ENCODE measurements around the gene C14orf39.
"Not testable (repeated sequence)": the region's sequence is repeated elsewhere in the genome, so short reads cannot be mapped to it uniquely, and the experiment has no call there.

Gene C14orf39

DNA sequence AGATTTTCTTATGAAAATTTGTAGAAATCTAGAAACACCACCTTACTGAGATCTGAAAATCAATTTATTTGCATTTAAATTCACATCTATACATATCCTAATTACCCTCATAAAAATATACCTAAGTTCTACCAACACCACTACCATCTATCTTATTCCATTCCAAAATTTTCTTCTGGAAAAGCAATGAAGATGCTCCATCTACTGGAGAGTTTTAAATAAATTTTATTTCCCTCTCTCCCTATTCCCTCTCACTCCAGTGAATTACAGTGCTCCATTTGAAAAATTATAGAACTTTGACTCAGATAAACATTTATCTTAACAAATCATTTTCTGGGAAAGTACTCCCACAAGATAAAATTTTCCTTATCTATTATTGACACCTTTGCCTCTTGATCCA lies 2.3 kb upstream of the C14orf39 start:
- no peak overlapping the region for H3K27ac ChIP-seq
- no peak for TF ChIP-seq ZFX (IDR thresholded peaks at IDR 0.05; ENCODE audit: borderline replicate concordance)
- TF ChIP-seq, protein P1, sequence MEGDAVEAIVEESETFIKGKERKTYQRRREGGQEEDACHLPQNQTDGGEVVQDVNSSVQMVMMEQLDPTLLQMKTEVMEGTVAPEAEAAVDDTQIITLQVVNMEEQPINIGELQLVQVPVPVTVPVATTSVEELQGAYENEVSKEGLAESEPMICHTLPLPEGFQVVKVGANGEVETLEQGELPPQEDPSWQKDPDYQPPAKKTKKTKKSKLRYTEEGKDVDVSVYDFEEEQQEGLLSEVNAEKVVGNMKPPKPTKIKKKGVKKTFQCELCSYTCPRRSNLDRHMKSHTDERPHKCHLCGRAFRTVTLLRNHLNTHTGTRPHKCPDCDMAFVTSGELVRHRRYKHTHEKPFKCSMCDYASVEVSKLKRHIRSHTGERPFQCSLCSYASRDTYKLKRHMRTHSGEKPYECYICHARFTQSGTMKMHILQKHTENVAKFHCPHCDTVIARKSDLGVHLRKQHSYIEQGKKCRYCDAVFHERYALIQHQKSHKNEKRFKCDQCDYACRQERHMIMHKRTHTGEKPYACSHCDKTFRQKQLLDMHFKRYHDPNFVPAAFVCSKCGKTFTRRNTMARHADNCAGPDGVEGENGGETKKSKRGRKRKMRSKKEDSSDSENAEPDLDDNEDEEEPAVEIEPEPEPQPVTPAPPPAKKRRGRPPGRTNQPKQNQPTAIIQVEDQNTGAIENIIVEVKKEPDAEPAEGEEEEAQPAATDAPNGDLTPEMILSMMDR (IDR thresholded peaks at IDR 0.05), result peak; percentile 43

DNA sequence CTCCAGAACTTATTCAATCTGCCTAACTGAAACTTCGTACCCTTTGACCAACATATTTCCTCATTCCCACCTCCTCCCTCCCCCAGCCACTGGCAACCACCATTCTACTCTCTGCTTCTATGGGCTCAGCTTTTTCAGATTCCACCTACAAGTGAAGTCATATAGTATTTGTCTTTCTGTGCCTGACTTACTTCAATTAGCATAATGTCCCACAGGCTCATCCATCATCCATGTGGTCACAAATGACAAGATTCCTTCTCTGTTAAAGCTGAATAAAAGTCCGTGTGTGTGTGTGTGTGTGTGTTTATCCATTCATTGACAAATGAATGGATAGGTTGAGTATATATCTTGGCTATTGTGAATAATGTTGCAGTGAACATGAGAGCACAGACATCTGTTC lies 1.3 kb upstream of the C14orf39 start:
- no peak overlapping the region for H3K27ac ChIP-seq
- TF ChIP-seq ZFX (IDR thresholded peaks at IDR 0.05; ENCODE audit: borderline replicate concordance), result no peak
- TF ChIP-seq, protein P1 (IDR thresholded peaks at IDR 0.05), result no peak

DNA sequence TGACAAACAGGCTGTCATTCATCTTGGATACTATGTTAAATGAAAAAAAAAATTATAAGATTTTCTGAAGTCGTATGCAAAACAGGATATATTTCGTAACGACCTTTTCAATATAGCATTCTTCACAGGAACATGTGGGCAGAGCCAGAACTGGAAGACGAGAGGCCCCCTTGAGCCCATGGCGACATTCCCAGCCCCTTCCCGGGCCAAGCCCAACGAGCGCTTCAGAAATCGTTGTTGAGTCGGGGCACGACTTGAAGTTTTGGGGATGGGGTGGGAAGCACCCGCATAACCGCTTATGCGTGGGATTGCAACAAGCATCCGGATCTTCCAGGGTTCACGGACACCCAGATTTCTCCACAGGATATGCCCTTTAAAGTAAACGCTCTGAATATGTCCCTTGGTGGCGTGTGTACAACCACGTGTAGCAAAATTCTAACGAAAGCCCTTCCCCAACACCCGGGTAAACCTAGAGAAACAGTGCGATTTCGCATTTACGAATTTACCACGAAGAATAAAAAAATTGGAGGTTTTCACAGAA lies 736 bp downstream of the C14orf39 start:
- H3K27ac ChIP-seq, result no peak overlapping the region
- TF ChIP-seq, protein P1 (IDR thresholded peaks at IDR 0.05), result no peak
- no peak for TF ChIP-seq ZFX (IDR thresholded peaks at IDR 0.05; ENCODE audit: borderline replicate concordance)

DNA sequence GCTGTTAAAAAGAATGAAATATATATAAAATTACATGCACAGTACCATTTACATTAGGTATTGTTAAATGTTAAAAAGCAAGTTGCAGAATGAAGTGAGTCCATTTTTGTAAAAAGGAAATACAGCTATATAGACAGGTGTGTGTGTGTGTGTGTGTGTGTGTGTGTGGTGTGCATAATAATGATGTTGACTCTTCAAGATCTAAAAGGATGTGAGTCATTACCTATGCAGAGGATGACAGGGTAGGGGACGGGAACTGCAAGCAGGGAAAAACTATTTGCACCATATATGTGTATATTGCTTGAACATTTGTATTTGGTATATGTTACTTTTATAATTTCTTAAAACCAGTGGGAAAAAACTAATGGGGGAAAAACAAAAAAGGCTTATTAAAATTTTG lies 3.1 kb downstream of the C14orf39 start:
- no peak for TF ChIP-seq ZFX (IDR thresholded peaks at IDR 0.05; ENCODE audit: borderline replicate concordance)
- TF ChIP-seq, protein P1 (IDR thresholded peaks at IDR 0.05), result no peak
- H3K27ac ChIP-seq, result no peak overlapping the region

DNA sequence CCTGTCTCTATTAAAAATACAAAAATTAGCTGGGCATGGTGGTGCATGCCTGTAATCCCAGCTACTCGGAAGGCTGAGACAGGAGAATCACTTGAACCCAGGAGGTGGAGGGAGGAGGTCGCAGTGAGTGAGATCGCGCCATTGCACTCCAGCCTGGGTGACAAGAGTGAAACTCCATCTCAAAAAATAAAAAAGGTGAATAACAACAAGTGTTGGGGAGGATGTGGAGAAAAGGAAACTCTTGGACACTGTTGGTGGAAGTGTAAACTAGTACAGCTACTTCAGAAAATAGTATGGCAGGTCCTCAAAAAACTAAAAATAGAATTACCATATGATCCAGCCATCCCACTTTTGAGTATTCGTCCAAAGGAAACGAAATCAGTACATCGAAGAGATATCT lies 5.6 kb downstream of the C14orf39 start:
- H3K27ac ChIP-seq, result not testable (repeated sequence)

DNA sequence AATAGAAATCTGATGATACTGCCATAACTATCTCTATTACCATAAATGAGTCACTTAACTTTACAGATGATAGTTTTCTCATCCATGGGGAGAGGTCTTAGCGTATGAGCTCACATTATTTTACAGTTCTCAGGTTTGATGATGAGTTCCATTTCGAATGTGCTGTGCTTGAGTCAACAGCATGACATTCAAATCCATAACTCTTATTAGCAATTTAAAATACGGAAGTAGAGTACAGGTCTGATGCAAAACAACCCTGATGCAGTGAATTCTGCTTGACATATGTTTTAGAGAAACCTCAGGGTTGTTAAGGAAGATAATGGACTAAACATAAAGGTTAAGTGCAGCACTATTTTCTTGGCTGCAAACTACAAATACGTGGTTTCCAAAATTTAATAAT lies 30.0 kb downstream of the C14orf39 start:
- no peak overlapping the region for H3K27ac ChIP-seq
- TF ChIP-seq, protein P1 (IDR thresholded peaks at IDR 0.05), result no peak
- no peak for TF ChIP-seq ZFX (IDR thresholded peaks at IDR 0.05; ENCODE audit: borderline replicate concordance)

DNA sequence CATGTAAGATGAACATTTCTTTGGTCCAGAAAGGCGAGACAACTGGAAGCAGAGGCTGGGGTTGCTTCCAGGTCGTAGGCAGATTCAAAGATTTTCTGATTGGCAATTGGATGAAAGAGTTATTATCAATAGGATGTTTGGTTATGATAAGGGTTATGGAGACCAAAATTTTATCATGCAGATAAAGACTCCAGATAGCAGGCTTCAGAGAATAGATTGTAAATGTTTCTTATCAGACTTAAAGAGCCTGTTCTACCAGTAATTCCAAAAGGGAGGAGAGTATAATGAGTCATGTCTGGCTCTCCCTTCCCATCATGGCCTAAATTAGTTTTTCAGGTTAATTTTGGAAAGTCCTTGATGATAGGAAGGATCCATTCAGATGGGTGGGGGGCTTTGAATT lies 55.6 kb downstream of the C14orf39 start:
- TF ChIP-seq, protein P1 (IDR thresholded peaks at IDR 0.05), result no peak
- TF ChIP-seq ZFX (IDR thresholded peaks at IDR 0.05; ENCODE audit: borderline replicate concordance), result no peak
- H3K27ac ChIP-seq, result no peak overlapping the region

DNA sequence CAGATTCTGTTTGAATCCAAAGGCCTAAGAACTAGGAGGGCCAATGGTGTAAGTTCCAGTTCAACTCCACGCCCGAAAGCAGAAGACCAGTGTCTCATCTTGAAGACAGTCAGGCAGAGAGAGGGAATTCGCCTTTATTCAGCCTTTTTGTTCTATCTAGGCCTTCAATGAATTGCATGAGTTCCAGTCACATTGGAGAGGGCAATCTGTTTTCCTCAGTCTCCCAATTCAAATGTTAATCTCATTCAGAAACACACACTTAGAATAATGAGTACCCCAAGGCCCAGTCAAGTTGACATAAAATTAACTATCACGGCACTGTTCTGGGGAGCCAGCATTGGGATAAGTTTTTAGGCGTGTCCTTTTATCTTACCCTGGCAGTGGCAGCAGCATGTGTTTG lies 65.8 kb downstream of the C14orf39 start:
- TF ChIP-seq, protein P1 (IDR thresholded peaks at IDR 0.05), result no peak
- TF ChIP-seq ZFX (IDR thresholded peaks at IDR 0.05; ENCODE audit: borderline replicate concordance), result no peak
- H3K27ac ChIP-seq, result no peak overlapping the region

DNA sequence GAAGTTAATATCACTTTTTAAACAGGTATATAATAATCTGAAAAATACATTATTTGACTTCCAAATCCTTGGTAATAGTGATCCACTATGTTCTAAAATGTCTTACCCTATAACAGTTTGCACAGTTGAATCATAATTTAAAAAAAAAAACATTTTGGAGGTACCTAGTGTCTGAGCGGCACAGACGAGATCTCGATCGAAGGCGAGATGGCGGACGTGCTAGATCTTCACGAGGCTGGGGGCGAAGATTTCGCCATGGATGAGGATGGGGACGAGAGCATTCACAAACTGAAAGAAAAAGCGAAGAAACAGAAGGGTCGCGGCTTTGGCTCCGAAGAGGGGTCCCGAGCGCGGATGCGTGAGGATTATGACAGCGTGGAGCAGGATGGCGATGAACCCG lies 88.3 kb downstream of the C14orf39 start:
- not testable (repeated sequence) for H3K27ac ChIP-seq
